Suprapubic skin (tissue), 3 donors: ENCODE measurements around the gene LCN9.

Experiments used
- CTCF ChIP-seq, 2 donors: fragments of 200-600 bp in 1 of 2; fragments of 450-650 bp in 1 of 2; sonication (generic) in 1 of 2; IDR thresholded peaks; one replicate each; pipeline ENCODE4 v1.5.1; 2016 to 2019; ENCODE audit warnings: antibody characterized with exemption in 2 of 2, mild to moderate bottlenecking in 1 of 2, moderate library complexity in 1 of 2
- EP300 ChIP-seq: sonication (generic); formaldehyde crosslinking; IDR thresholded peaks from one replicate; pipeline ENCODE4 v1.6.1; 2017; ENCODE audit warnings: antibody characterized with exemption
- POLR2A ChIP-seq, 2 donors: fragments of 450-650 bp; IDR thresholded peaks; one replicate each; pipeline ENCODE4 v1.6.1; 2017; ENCODE audit warnings: antibody characterized with exemption in 2 of 2, mild to moderate bottlenecking in 2 of 2, moderate library complexity in 2 of 2

GRCh38 chr9:135711881-135712280 lies 48.8 kb downstream of the LCN9 start:
- TF ChIP-seq CTCF (IDR thresholded peaks at IDR 0.05) (no peak), POLR2A (IDR thresholded peaks at IDR 0.05) (no peak), EP300 (no peak)
